Measurements from ENCODE around the gene EPHB3. TPM values are rescaled to one million over a fixed set of nuclear protein-coding genes. Genes with fewer than 3 reads are reported as not detected.

Gene EPHB3
- total and polyA plus RNA-seq, 2 donors (not counting 3 experiments of a cell fraction or from before 2014, with no cell fraction given) = 0.01 TPM; not detected in 1

DNA sequence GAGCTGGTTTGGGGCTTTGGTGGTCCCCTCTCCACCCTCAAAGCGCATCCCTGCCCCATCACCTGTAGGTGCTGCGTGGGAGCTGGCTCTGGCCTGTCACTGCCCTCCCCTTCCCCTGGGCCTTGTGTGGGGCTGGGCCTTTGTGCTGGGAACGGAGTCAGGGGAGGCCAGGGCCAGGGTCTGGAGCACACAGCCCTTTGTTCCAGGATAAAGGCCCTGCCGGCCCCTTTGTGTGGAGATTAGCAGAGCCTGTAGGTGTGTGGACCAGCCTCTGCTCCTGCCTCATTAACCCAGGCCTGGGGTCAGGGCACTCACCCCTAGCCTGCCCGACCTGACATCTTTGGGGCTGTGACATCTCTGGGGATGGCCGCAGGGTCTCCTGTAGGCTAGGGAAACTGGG is 8.9 kb downstream of the EPHB3 start:
- Histone ChIP-seq H3K79me2 (ENCODE audit: control insufficient read depth, insufficient read depth, low read length) (no peaks in the 10 kb centered on the region), H3K4me2 (ENCODE audit: insufficient read depth, low read length) (no peak overlapping the region), H3K9me3 (replicated peaks; ENCODE audit: control insufficient read depth, insufficient read depth, low read length) (no peaks in the 10 kb centered on the region), H3K4me3 (replicated peaks in 1 of 3; ENCODE audit: insufficient read depth in 1 of 3, low read depth in 1 of 3, low read length in 3 of 3) (no peak overlapping the region), H3K9me1 (replicated peaks; ENCODE audit: control insufficient read depth, extremely low read depth, insufficient read depth, low read length) (no peaks in the 10 kb centered on the region), H3K27ac (ENCODE audit: insufficient read depth, low read depth, low read length) (no peak overlapping the region), H3K4me1 (ENCODE audit: control insufficient read depth, extremely low read depth, insufficient read depth, low read length) (no peaks in the 10 kb centered on the region), H3K27me3 (ENCODE audit: control insufficient read depth in 2 of 2, insufficient read depth in 2 of 2, low read length in 2 of 2) (peaks cover 19 to 21% of the 10 kb centered on the region in 2 experiments), H3K36me3 (ENCODE audit: control insufficient read depth in 2 of 2, extremely low read depth in 1 of 2, insufficient read depth in 2 of 2, low read length in 2 of 2) (no peaks in the 10 kb centered on the region), H3K9ac (replicated peaks; ENCODE audit: extremely low read depth, insufficient read depth, low read length) (no peak overlapping the region), H4K20me1 (replicated peaks; ENCODE audit: control insufficient read depth, extremely low read depth, insufficient read depth, low read length) (no peaks in the 10 kb centered on the region), H2AFZ (ENCODE audit: low read depth, low read length) (no peak overlapping the region)
- intact Hi-C loops (cut with micrococcal nuclease) (no loop called here), dilution Hi-C loops (cut with MboI; ENCODE audit: extremely low pct_ligation_motif_present, low sequenced_read_pairs) (no loop called here)
- DNase-seq (ENCODE audit: low read depth, low spot score) = no peak
- BruUV-seq (replicated peaks) = no TSS peak
- FAIRE-seq = no peak
- ChIA-PET POLR2A (no interaction called here), CTCF (interaction anchor here (1.6 kb wide), 1 partner anchor 9 kb away, joined by 6 read pairs; the partner anchor contains the start of gene EPHB3)
- TF ChIP-seq GATA2 (IDR thresholded peaks at IDR 0.05; ENCODE audit: insufficient read depth, insufficient read length, low read depth, low read length) = no peak
- TF ChIP-seq POLR2AphosphoS5 (IDR thresholded peaks at IDR 0.05; ENCODE audit: insufficient read depth, low read depth, low read length) = no peak
- TF ChIP-seq CTCF (IDR thresholded peaks at IDR 0.05; ENCODE audit: extremely low read depth in 1 of 2, insufficient read depth in 1 of 2, low read depth in 1 of 2, low read length in 2 of 2) = no peak
- TF ChIP-seq MAX (IDR thresholded peaks at IDR 0.05; ENCODE audit: insufficient read depth, insufficient read length) = no peak
- no peak for TF ChIP-seq POLR2A (IDR thresholded peaks at IDR 0.05; ENCODE audit: low read depth, low read length)
- no peak for TF ChIP-seq JUN (IDR thresholded peaks at IDR 0.05; ENCODE audit: borderline replicate concordance, insufficient read depth, insufficient read length, low read depth)
- no peak for TF ChIP-seq MYC (IDR thresholded peaks at IDR 0.05; ENCODE audit: low read depth, low read length)
- no peak for TF ChIP-seq EZH2 (IDR thresholded peaks at IDR 0.05; ENCODE audit: borderline replicate concordance, low read depth, low read length, severe bottlenecking)
- TF ChIP-seq FOS (IDR thresholded peaks at IDR 0.05; ENCODE audit: borderline replicate concordance, insufficient read depth, low read length) = no peak

All from endothelial cell of umbilical vein (primary cell).